Caco-2 (cell line): Measurements from ENCODE around the gene KRTAP4-6. TPM values are rescaled to one million over a fixed set of nuclear protein-coding genes. Genes with fewer than 3 reads are reported as not detected.

Experiments used
- BruUV-seq: library from RNA; stranded (reverse); fragments of 400-500 nt; replicated peaks from 2 replicates; lab custom pipeline; 2021; lab: Mats Ljungman, UMichigan
- CTCF ChIA-PET: fragments of 300-600 bp; sonication (Branson Sonifier 250); formaldehyde crosslinking; loops from one replicate; lab custom pipeline; 2022; ENCODE audit warnings: antibody characterized with exemption; lab: Charles Lee
- POLR2A ChIA-PET: fragments of 300-600 bp; sonication (Branson Sonifier 250); formaldehyde crosslinking; loops from one replicate; lab custom pipeline; 2022; ENCODE audit warnings: antibody characterized with exemption; lab: Charles Lee
- DNase-seq, 2 experiments: peaks; one replicate each; pipeline versions ENCODE4 v3.0.0 to v3.0.0-alpha.2; 2020 to 2022
- H3K27me3 ChIP-seq: replicated peaks from 2 replicates; pipeline ENCODE4 v1.6.0; 2011; ENCODE audit warnings: low read length; ENCODE audit not compliant: control insufficient read depth, insufficient read depth
- H3K36me3 ChIP-seq: 2 replicates; pipeline ENCODE4 v1.5.1; 2011; ENCODE audit warnings: low read length; ENCODE audit not compliant: control insufficient read depth, insufficient read depth
- H3K4me1 ChIP-seq: fragments of 250-450 bp; sonication (Bioruptor Pico); 2 replicates; pipeline ENCODE4 v1.5.1; 2020; ENCODE audit warnings: mild to moderate bottlenecking
- H3K4me3 ChIP-seq: 2 replicates; pipeline ENCODE4 v1.5.1; 2011; ENCODE audit warnings: low read depth, mild to moderate bottlenecking, control low read depth, low read length
- H3K9me3 ChIP-seq: fragments of 250-450 bp; sonication (Bioruptor Pico); 2 replicates; pipeline ENCODE4 v1.5.1; 2020; ENCODE audit warnings: mild to moderate bottlenecking, moderate library complexity
- H3K27ac Mint-ChIP-seq: one replicate; pipeline ENCODE4 v1.8.0; 2022; ENCODE audit warnings: mixed read lengths; ENCODE audit not compliant: unreplicated experiment
- H3K27me3 Mint-ChIP-seq: one replicate; pipeline ENCODE4 v1.8.0; 2022; ENCODE audit warnings: mixed read lengths; ENCODE audit not compliant: insufficient read depth, unreplicated experiment
- H3K36me3 Mint-ChIP-seq: one replicate; pipeline ENCODE4 v1.8.0; 2022; ENCODE audit warnings: mild to moderate bottlenecking, mixed read lengths; ENCODE audit not compliant: insufficient read depth, unreplicated experiment
- H3K4me1 Mint-ChIP-seq: one replicate; pipeline ENCODE4 v1.8.0; 2022; ENCODE audit warnings: low read depth, mixed read lengths; ENCODE audit not compliant: unreplicated experiment
- H3K4me3 Mint-ChIP-seq: one replicate; pipeline ENCODE4 v1.8.0; 2022; ENCODE audit warnings: mild to moderate bottlenecking, moderate library complexity, mixed read lengths; ENCODE audit not compliant: unreplicated experiment
- H3K9me3 Mint-ChIP-seq: one replicate; pipeline ENCODE4 v1.8.0; 2022; ENCODE audit warnings: mixed read lengths; ENCODE audit not compliant: unreplicated experiment
- CTCF ChIP-seq, 2 experiments: fragments of 200-600 bp in 1 of 2; IDR thresholded peaks; 1 replicate in 1 of 2; 2 replicates in 1 of 2; pipeline versions ENCODE4 v1.5.1 to v1.8.0; 2011 to 2022; ENCODE audit warnings: antibody characterized with exemption in 1 of 2, control low read depth in 1 of 2, inconsistent platforms in 1 of 2, low read depth in 1 of 2, low read length in 1 of 2, mild to moderate bottlenecking in 1 of 2, moderate library complexity in 1 of 2; ENCODE audit not compliant: insufficient read depth in 1 of 2, severe bottlenecking in 1 of 2, unreplicated experiment in 1 of 2
- intact Hi-C: fragments of 100-400 bp; cut with micrococcal nuclease; formaldehyde crosslinking; loops from one replicate; pipeline ENCODE4 v1.10.0; 2022; ENCODE audit not compliant: unreplicated experiment
- total RNA-seq: library from RNA; stranded (reverse); gene quantifications from 2 replicates; pipeline ENCODE4 v1.2.3, GENCODE V29; 2022

Gene KRTAP4-6
- total RNA-seq, 1 experiment from 2014 or later = not detected

GRCh38 chr17:41178341-41178740 is 38.0 kb upstream of the KRTAP4-6 start:
- CTCF ChIA-PET = no interaction called here
- Mint-ChIP-seq H3K9me3 (no peaks in the 10 kb centered on the region), H3K4me3 (no peak overlapping the region), H3K36me3 (no peaks in the 10 kb centered on the region), H3K4me1 (peaks cover 9% of the 10 kb centered on the region), H3K27me3 (no peaks in the 10 kb centered on the region), H3K27ac (no peak overlapping the region)
- no peak for TF ChIP-seq CTCF (IDR thresholded peaks at IDR 0.05; ENCODE audit: insufficient read depth in 1 of 2, low read depth in 1 of 2, low read length in 1 of 2, severe bottlenecking in 1 of 2, unreplicated experiment in 1 of 2)
- no TSS peak for BruUV-seq
- H3K9me3 ChIP-seq = no peaks in the 10 kb centered on the region
- no peaks in the 10 kb centered on the region for H3K36me3 ChIP-seq
- H3K4me1 ChIP-seq = peaks cover 15% of the 10 kb centered on the region
- H3K27me3 ChIP-seq = no peaks in the 10 kb centered on the region
- no peak for DNase-seq
- intact Hi-C loops = no loop called here
- POLR2A ChIA-PET = no interaction called here
- no peak overlapping the region for H3K4me3 ChIP-seq

- H3K27ac Mint-ChIP-seq = no peak within 1 kb of the TSS
- TF ChIP-seq CTCF (IDR thresholded peaks at IDR 0.05; ENCODE audit: insufficient read depth in 1 of 2, low read depth in 1 of 2, low read length in 1 of 2, severe bottlenecking in 1 of 2, unreplicated experiment in 1 of 2) = no peak
- POLR2A ChIA-PET = no interaction called here
- CTCF ChIA-PET = no interaction called here
- H3K36me3 ChIP-seq = no peaks in the 10 kb centered on the region
- H3K4me3 ChIP-seq = no peak within 1 kb of the TSS
- H3K4me3 Mint-ChIP-seq = no peak within 1 kb of the TSS
- no peaks in the 10 kb centered on the region for H3K36me3 Mint-ChIP-seq
- H3K4me1 ChIP-seq = peaks cover 10% of the 10 kb centered on the region
- peaks cover 6% of the 10 kb centered on the region for H3K4me1 Mint-ChIP-seq
- BruUV-seq = no TSS peak
- no peak for DNase-seq
- intact Hi-C loops = no loop called here
- H3K9me3 ChIP-seq = no peaks in the 10 kb centered on the region
- no peaks in the 10 kb centered on the region for H3K27me3 Mint-ChIP-seq
- H3K9me3 Mint-ChIP-seq = no peaks in the 10 kb centered on the region
- H3K27me3 ChIP-seq = no peaks in the 10 kb centered on the region
Measured at GRCh38 chr17:41177727-41178271, 37.5 kb upstream of the KRTAP4-6 start, which contains the start of gene KRTAP4-2. TSS of gene KRTAP4-2 (minus strand) at chr17:41178221. CDS start at chr17:41178164, 57 bp downstream.

GRCh38 chr17:41176744-41177387 is 36.5 kb upstream of the KRTAP4-6 start:
- Mint-ChIP-seq H3K4me3 (no peak overlapping the region), H3K36me3 (no peaks in the 10 kb centered on the region), H3K27ac (no peak overlapping the region), H3K4me1 (no peaks in the 10 kb centered on the region), H3K9me3 (no peaks in the 10 kb centered on the region), H3K27me3 (no peaks in the 10 kb centered on the region)
- H3K4me1 ChIP-seq = peaks cover 6% of the 10 kb centered on the region
- H3K9me3 ChIP-seq = no peaks in the 10 kb centered on the region
- no peaks in the 10 kb centered on the region for H3K27me3 ChIP-seq
- no peaks in the 10 kb centered on the region for H3K36me3 ChIP-seq
- H3K4me3 ChIP-seq = no peak overlapping the region
- POLR2A ChIA-PET = no interaction called here
- CTCF ChIA-PET = no interaction called here
- DNase-seq = no peak
- no peak for TF ChIP-seq CTCF (IDR thresholded peaks at IDR 0.05; ENCODE audit: insufficient read depth in 1 of 2, low read depth in 1 of 2, low read length in 1 of 2, severe bottlenecking in 1 of 2, unreplicated experiment in 1 of 2)
- intact Hi-C loops = no loop called here
- BruUV-seq = no TSS peak
